H1 (cell line): ENCODE results near the gene SNU13. TPM values are rescaled to one million over a fixed set of nuclear protein-coding genes. Genes with fewer than 3 reads are reported as not detected.

Experiments used
- BACH1 ChIP-seq: IDR thresholded peaks from 2 replicates; pipeline ENCODE4 v1.6.1; 2012; ENCODE audit warnings: low read length, improper control_type of control experiment
- CREB1 ChIP-seq: IDR thresholded peaks from 2 replicates; pipeline ENCODE4 v1.6.1; 2012; ENCODE audit warnings: inconsistent platforms
- EZH2 ChIP-seq: fragments of 200-600 bp; sonication (generic); IDR thresholded peaks from 2 replicates; pipeline ENCODE4 v1.7.1; 2012; ENCODE audit warnings: low read depth, mild to moderate bottlenecking, moderate library complexity, low read length, inconsistent platforms; ENCODE audit not compliant: severe bottlenecking
- PHF8 ChIP-seq: fragments of 200-600 bp; sonication (generic); conservative IDR thresholded peaks from 2 replicates; pipeline ENCODE4 v1.7.1; 2012; ENCODE audit warnings: low read depth, mild to moderate bottlenecking, inconsistent platforms, low read length, moderate library complexity
- RNF2 ChIP-seq: fragments of 200-900, 300-1000 bp; sonication (generic); IDR thresholded peaks from 2 replicates; pipeline ENCODE4 v1.7.1; 2016; ENCODE audit warnings: borderline replicate concordance, low read depth, mild to moderate bottlenecking, antibody characterized with exemption, low read length; ENCODE audit not compliant: poor library complexity, severe bottlenecking; ENCODE audit errors: missing control alignments
- SIX5 ChIP-seq: IDR thresholded peaks from 2 replicates; pipeline ENCODE4 v1.6.1; 2011; ENCODE audit warnings: mild to moderate bottlenecking, low read depth, low read length
- SRF ChIP-seq: IDR thresholded peaks from 2 replicates; pipeline ENCODE4 v1.6.1; 2011; ENCODE audit warnings: mild to moderate bottlenecking, low read depth, low read length, moderate library complexity
- polyA plus RNA-seq, 7 experiments: library from polyadenylated mRNA; depleted of rRNA in 3 of 7; stranded (reverse) in 5 of 7; unstranded in 2 of 7; fragments of >200 nt in 5 of 7; fragments of 200-250 nt in 2 of 7; gene quantifications; 1 replicate in 5 of 7; 2 replicates in 1 of 7; 4 replicates in 1 of 7; pipeline versions ENCODE4 v1.2.1 to v1.2.3, GENCODE V29; 2011 to 2013; ENCODE audit warnings: missing spikeins in 2 of 7, mixed read lengths in 2 of 7
- total RNA-seq: library from RNA; stranded (reverse); fragmentation: NEBNext Ultra II Directional; extraction: Animal tissue kit (Norgen Biotek cat#: 25700); gene quantifications from 2 replicates; pipeline ENCODE4 v1.2.1, GENCODE V29; 2021
- TF ChIP-seq, protein P1 (sequence below): fragments of 300-600 bp; sonication (generic); IDR thresholded peaks from 2 replicates; pipeline ENCODE4 v1.7.1; 2012; ENCODE audit warnings: low read length, moderate library complexity, mild to moderate bottlenecking, inconsistent platforms; ENCODE audit not compliant: insufficient replicate concordance

The SNU13 gene
- total and polyA plus RNA-seq, 2 of the 8 experiments (the other 6 are each of a cell fraction or from before 2014, with no cell fraction given) = 241 to 281 TPM

DNA sequence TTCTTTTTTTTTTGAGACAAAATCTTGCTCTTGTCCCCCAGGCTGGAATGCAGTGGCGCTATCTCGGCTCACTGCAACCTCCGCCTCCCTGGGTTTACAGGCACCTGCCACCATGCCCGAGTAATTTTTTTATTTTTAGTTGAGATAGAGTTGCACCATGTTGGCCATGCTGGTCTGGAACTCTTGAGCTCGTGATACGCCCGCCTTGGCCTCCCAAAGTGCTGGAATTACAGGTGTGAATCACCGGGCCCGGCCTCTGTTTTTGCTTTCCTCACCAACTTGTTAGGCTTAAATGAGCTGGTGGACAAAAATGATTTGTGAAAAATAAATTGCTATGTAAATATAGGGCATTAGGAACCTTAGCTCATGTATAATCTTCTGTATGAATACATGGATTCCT, 14.1 kb upstream of the SNU13 start (continued):
- TF ChIP-seq, protein P1, sequence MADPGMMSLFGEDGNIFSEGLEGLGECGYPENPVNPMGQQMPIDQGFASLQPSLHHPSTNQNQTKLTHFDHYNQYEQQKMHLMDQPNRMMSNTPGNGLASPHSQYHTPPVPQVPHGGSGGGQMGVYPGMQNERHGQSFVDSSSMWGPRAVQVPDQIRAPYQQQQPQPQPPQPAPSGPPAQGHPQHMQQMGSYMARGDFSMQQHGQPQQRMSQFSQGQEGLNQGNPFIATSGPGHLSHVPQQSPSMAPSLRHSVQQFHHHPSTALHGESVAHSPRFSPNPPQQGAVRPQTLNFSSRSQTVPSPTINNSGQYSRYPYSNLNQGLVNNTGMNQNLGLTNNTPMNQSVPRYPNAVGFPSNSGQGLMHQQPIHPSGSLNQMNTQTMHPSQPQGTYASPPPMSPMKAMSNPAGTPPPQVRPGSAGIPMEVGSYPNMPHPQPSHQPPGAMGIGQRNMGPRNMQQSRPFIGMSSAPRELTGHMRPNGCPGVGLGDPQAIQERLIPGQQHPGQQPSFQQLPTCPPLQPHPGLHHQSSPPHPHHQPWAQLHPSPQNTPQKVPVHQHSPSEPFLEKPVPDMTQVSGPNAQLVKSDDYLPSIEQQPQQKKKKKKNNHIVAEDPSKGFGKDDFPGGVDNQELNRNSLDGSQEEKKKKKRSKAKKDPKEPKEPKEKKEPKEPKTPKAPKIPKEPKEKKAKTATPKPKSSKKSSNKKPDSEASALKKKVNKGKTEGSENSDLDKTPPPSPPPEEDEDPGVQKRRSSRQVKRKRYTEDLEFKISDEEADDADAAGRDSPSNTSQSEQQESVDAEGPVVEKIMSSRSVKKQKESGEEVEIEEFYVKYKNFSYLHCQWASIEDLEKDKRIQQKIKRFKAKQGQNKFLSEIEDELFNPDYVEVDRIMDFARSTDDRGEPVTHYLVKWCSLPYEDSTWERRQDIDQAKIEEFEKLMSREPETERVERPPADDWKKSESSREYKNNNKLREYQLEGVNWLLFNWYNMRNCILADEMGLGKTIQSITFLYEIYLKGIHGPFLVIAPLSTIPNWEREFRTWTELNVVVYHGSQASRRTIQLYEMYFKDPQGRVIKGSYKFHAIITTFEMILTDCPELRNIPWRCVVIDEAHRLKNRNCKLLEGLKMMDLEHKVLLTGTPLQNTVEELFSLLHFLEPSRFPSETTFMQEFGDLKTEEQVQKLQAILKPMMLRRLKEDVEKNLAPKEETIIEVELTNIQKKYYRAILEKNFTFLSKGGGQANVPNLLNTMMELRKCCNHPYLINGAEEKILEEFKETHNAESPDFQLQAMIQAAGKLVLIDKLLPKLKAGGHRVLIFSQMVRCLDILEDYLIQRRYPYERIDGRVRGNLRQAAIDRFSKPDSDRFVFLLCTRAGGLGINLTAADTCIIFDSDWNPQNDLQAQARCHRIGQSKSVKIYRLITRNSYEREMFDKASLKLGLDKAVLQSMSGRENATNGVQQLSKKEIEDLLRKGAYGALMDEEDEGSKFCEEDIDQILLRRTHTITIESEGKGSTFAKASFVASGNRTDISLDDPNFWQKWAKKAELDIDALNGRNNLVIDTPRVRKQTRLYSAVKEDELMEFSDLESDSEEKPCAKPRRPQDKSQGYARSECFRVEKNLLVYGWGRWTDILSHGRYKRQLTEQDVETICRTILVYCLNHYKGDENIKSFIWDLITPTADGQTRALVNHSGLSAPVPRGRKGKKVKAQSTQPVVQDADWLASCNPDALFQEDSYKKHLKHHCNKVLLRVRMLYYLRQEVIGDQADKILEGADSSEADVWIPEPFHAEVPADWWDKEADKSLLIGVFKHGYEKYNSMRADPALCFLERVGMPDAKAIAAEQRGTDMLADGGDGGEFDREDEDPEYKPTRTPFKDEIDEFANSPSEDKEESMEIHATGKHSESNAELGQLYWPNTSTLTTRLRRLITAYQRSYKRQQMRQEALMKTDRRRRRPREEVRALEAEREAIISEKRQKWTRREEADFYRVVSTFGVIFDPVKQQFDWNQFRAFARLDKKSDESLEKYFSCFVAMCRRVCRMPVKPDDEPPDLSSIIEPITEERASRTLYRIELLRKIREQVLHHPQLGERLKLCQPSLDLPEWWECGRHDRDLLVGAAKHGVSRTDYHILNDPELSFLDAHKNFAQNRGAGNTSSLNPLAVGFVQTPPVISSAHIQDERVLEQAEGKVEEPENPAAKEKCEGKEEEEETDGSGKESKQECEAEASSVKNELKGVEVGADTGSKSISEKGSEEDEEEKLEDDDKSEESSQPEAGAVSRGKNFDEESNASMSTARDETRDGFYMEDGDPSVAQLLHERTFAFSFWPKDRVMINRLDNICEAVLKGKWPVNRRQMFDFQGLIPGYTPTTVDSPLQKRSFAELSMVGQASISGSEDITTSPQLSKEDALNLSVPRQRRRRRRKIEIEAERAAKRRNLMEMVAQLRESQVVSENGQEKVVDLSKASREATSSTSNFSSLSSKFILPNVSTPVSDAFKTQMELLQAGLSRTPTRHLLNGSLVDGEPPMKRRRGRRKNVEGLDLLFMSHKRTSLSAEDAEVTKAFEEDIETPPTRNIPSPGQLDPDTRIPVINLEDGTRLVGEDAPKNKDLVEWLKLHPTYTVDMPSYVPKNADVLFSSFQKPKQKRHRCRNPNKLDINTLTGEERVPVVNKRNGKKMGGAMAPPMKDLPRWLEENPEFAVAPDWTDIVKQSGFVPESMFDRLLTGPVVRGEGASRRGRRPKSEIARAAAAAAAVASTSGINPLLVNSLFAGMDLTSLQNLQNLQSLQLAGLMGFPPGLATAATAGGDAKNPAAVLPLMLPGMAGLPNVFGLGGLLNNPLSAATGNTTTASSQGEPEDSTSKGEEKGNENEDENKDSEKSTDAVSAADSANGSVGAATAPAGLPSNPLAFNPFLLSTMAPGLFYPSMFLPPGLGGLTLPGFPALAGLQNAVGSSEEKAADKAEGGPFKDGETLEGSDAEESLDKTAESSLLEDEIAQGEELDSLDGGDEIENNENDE = no peak
- no peak for TF ChIP-seq RNF2
- TF ChIP-seq SRF = no peak
- TF ChIP-seq BACH1 = no peak
- TF ChIP-seq PHF8 = no peak
- no peak for TF ChIP-seq EZH2
- no peak for TF ChIP-seq SIX5
- TF ChIP-seq CREB1 = no peak
- TF ChIP-seq, all 59 proteins: peak for 0
